Suprapubic skin (tissue), 4 donors: Measurements from ENCODE around the gene FSTL3. TPM values are rescaled to one million over a fixed set of nuclear protein-coding genes. Genes with fewer than 3 reads are reported as not detected.
"Not testable (repeated sequence)": the region's sequence is repeated elsewhere in the genome, so short reads cannot be mapped to it uniquely, and the experiment has no call there.

Source experiments
- DNase-seq, 2 donors: peaks; one replicate each; pipeline ENCODE4 v3.0.0-alpha.2; 2019; ENCODE audit warnings: low spot score in 2 of 2
- H3K27ac ChIP-seq: fragments of 200-600 bp; sonication (generic); one replicate; pipeline ENCODE4 v1.5.1; 2019
- H3K27me3 ChIP-seq: fragments of 200-600 bp; sonication (generic); one replicate; pipeline ENCODE4 v1.5.1; 2019
- H3K36me3 ChIP-seq: fragments of 200-600 bp; sonication (generic); one replicate; pipeline ENCODE4 v1.5.1; 2019
- H3K4me1 ChIP-seq: fragments of 200-600 bp; sonication (generic); one replicate; pipeline ENCODE4 v1.5.1; 2019
- H3K4me3 ChIP-seq: fragments of 200-600 bp; sonication (generic); one replicate; pipeline ENCODE4 v1.5.1; 2019; ENCODE audit warnings: mild to moderate bottlenecking
- H3K9me3 ChIP-seq: fragments of 200-600 bp; sonication (generic); one replicate; pipeline ENCODE4 v1.5.1; 2019
- EP300 ChIP-seq: sonication (generic); formaldehyde crosslinking; IDR thresholded peaks from one replicate; pipeline ENCODE4 v1.6.1; 2017; ENCODE audit warnings: antibody characterized with exemption
- POLR2A ChIP-seq, 2 donors: fragments of 450-650 bp; IDR thresholded peaks; one replicate each; pipeline ENCODE4 v1.6.1; 2017; ENCODE audit warnings: antibody characterized with exemption in 2 of 2, mild to moderate bottlenecking in 2 of 2, moderate library complexity in 2 of 2
- POLR2AphosphoS5 ChIP-seq, 3 donors: sonication (generic); formaldehyde crosslinking; IDR thresholded peaks; one replicate each; pipeline ENCODE4 v1.6.1; 2017; ENCODE audit warnings: antibody characterized with exemption in 3 of 3
- WGBS: methylation state at CpG from one replicate; pipeline ENCODE4 v1.1.5; 2018; 5-methylcytosine and 5-hydroxymethylcytosine counted together
- total RNA-seq, 4 donors: library from RNA; depleted of rRNA; stranded (reverse); fragments of >200 nt; gene quantifications; one replicate each; pipeline ENCODE4 v1.1.0, GENCODE V29; 2016
- TF ChIP-seq, protein P1 (sequence below), 2 donors: fragments of 200-600 bp in 1 of 2; fragments of 450-650 bp in 1 of 2; sonication (generic) in 1 of 2; IDR thresholded peaks; one replicate each; pipeline ENCODE4 v1.5.1; 2016 to 2019; ENCODE audit warnings: antibody characterized with exemption in 2 of 2, mild to moderate bottlenecking in 1 of 2, moderate library complexity in 1 of 2

FSTL3 gene
- total RNA-seq, 4 donors from 2014 or later = 19.6 to 61.4 (median 59.0) TPM

DNA sequence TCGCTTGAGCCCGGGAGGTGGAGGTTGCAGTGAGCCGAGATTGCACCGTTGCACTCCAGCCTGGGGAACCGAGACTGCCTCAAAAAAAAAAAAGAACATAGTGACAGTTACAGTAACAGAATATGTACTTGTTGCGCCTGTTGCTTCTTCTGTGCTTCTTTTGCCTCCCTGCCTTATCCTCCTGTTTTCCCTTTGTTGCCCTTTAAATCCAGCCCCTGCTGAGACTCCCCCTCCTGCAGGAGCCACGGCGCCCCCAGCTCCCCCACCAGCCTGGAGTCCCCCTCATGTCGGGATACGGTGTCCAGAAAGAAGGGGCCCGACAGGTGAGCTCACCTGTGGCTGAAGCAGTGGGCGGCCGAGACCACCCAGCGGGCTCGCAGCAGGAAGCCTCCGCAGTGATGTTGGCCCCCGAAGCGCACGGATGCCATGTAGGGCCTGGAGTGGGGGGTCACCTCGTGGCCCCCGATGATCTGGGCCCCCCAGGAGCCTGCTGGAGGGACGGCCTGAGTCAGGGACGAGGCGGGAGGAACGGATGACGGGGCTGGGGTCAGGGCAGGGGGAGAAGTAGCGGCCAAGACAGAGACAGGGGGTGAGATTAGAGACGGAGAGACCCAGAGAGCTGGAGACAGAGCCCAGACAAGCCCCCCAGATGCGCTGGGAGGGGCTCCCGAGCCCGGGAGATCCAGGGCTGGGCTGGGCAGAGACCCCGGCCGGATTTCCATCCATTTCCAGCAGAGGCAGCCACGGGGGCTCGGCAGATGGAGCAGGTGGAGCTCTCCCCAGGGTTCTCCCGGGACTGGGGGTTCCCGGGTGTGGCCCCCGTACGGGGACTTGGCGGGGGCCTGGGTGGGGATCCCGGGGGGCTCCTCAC is 18.5 kb downstream of the FSTL3 start:
- H3K4me3 ChIP-seq = no peak overlapping the region
- WGBS = 50% methylated on average over 19 of the region's 41 CpGs
- H3K4me1 ChIP-seq = no peaks in the 10 kb centered on the region
- H3K36me3 ChIP-seq = no peaks in the 10 kb centered on the region
- no peak overlapping the region for H3K27ac ChIP-seq
- DNase-seq = no peak
- peaks cover 13% of the 10 kb centered on the region for H3K27me3 ChIP-seq
- H3K9me3 ChIP-seq = no peaks in the 10 kb centered on the region
- no peak for TF ChIP-seq POLR2A (IDR thresholded peaks at IDR 0.05)
- TF ChIP-seq, protein P1, sequence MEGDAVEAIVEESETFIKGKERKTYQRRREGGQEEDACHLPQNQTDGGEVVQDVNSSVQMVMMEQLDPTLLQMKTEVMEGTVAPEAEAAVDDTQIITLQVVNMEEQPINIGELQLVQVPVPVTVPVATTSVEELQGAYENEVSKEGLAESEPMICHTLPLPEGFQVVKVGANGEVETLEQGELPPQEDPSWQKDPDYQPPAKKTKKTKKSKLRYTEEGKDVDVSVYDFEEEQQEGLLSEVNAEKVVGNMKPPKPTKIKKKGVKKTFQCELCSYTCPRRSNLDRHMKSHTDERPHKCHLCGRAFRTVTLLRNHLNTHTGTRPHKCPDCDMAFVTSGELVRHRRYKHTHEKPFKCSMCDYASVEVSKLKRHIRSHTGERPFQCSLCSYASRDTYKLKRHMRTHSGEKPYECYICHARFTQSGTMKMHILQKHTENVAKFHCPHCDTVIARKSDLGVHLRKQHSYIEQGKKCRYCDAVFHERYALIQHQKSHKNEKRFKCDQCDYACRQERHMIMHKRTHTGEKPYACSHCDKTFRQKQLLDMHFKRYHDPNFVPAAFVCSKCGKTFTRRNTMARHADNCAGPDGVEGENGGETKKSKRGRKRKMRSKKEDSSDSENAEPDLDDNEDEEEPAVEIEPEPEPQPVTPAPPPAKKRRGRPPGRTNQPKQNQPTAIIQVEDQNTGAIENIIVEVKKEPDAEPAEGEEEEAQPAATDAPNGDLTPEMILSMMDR (IDR thresholded peaks at IDR 0.05) = no peak
- TF ChIP-seq EP300 = no peak
- TF ChIP-seq POLR2AphosphoS5 (IDR thresholded peaks at IDR 0.05) = no peak

DNA sequence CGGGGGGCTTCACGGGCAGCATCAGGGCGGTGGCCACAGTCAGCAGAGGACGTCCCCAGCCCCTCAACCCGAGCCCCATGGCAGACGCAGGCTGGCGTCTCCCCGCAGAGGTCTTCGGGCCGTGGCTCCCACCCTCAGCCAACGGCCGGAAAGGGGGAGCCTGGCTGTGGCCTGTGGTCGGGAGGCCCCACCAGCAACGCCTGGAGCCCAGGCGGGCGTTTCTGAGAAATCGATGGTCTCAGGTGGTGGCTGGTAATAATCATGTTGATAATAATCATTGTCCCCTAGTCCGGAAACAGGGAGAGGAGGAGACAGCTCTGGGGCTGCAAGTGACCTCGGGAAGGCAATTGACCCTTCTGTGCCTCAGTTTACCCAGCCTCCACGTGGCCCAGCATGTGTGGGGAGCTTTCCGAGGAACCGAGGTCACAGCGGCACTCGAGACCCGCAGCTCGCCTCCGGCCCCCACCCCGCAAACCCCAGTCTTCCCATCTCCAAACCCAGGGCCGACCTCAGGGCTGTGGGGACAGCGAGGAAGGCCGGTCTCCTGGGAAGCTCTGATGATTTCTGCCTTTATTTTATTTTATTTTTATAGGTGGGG is 19.3 kb downstream of the FSTL3 start, which contains the start of gene PRSS57:
TSS of gene PRSS57 (minus strand) at position 101 of the 598 bp plus-strand sequence. CDS start at position 79, 22 bp downstream.
- Histone ChIP-seq H3K9me3 (no peaks in the 10 kb centered on the region), H3K27me3 (peaks cover 13% of the 10 kb centered on the region), H3K27ac (no peak within 1 kb of the TSS), H3K4me3 (no peak within 1 kb of the TSS), H3K4me1 (no peaks in the 10 kb centered on the region), H3K36me3 (no peaks in the 10 kb centered on the region)
- DNase-seq = no peak
- WGBS = 74% methylated on average over 13 of the region's 31 CpGs
- TF ChIP-seq EP300 (no peak), POLR2AphosphoS5 (IDR thresholded peaks at IDR 0.05) (no peak), POLR2A (IDR thresholded peaks at IDR 0.05) (no peak)
- TF ChIP-seq, protein P1 (IDR thresholded peaks at IDR 0.05) = no peak

DNA sequence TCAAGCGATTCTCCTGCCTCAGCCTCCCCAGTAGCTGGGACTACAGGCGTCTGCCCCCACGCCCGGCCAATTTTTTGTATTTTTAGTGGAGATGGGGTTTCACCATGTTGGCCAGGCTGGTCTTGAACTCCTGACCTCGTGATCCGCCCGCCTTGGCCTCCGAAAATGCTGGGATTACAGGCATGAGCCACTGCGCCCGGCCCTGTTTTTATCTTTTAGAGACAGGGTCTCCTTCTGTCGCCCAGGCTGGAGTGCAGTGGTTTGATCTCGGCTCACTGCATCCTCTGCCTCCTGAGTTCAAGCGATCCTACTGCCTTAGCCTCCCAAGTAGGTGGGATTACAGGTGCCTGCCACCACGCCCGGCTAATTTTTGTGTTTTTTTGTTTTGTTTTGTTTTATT is 22.3 kb downstream of the FSTL3 start:
- not testable (repeated sequence) for H3K4me3 ChIP-seq, H3K27ac ChIP-seq, H3K9me3 ChIP-seq, DNase-seq, H3K4me1 ChIP-seq, H3K36me3 ChIP-seq
- WGBS = 92% methylated on average over 15 of the region's 15 CpGs
- peaks cover 13% of the 10 kb centered on the region for H3K27me3 ChIP-seq

DNA sequence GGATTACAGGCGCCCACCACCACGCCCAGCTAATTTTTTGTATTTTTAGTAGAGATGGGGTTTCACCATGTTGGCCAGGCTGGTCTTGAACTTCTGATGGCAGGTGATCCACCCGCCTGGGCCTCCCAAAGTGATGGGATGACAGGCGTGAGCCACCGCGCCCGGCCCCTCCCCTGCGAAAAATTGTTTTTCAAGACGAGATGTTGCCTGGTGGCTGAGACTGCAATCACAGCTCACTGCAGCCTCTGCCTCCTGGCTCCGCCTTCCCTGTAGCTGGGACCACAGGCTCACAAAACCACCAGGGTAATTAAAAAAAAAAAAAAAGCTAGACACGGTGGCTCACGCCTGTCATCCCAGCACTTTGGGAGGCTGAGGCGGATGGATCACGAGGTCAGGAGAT is 23.7 kb downstream of the FSTL3 start:
- not testable (repeated sequence) for H3K4me3 ChIP-seq, H3K9me3 ChIP-seq, H3K27ac ChIP-seq, H3K36me3 ChIP-seq, DNase-seq
- WGBS = 78% methylated on average over 14 of the region's 14 CpGs
- peaks cover 12% of the 10 kb centered on the region for H3K27me3 ChIP-seq
- H3K4me1 ChIP-seq = peaks cover 13% of the 10 kb centered on the region

DNA sequence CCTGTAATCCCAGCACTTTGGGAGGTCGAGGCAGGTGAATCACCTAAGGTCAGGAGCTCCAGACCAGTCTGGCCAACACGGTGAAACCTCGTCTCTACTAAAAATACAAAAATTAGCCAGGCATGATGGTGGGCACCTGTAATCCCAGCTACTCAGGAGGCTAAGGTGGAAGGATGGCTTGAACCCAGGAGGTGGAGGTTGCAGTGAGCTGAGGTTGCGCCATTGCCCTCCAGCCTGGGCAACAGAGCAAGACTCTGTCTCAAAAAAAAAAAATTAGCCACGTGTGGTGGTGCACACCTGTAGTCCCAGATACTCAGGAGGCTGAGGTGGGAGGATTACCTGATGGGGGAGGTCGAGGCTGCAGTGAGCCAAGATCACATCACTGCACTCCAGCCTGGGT is 26.7 kb downstream of the FSTL3 start:
- H3K27ac ChIP-seq, H3K4me3 ChIP-seq, H3K9me3 ChIP-seq, DNase-seq, H3K36me3 ChIP-seq, H3K27me3 ChIP-seq: not testable (repeated sequence)
- 83% methylated on average over 6 of the region's 6 CpGs for WGBS
- peaks cover 17% of the 10 kb centered on the region for H3K4me1 ChIP-seq

DNA sequence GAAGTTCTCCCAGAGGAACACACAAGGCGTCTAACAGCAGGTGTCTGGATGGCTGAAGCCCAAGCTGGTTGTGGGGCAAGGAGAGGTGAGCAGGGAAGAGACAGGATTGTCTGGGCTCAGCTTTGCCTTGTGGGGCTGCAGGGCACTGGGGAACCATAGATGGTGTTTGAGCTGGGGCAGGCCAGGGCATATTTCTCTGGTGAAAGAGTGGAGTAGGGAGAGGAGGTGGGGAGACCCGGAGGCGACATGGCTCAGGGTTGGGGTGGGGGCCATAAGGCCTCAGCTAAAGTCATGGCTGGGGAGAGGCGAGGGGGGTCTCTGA is 27.1 kb downstream of the FSTL3 start:
- Histone ChIP-seq H3K4me3 (peak overlapping the region; percentile 11), H3K27me3 (no peaks in the 10 kb centered on the region), H3K9me3 (no peaks in the 10 kb centered on the region), H3K27ac (no peak overlapping the region), H3K36me3 (no peaks in the 10 kb centered on the region), H3K4me1 (peaks cover 21% of the 10 kb centered on the region)
- no peak for TF ChIP-seq POLR2AphosphoS5 (IDR thresholded peaks at IDR 0.05)
- TF ChIP-seq POLR2A (IDR thresholded peaks at IDR 0.05) = no peak
- TF ChIP-seq, protein P1 (IDR thresholded peaks at IDR 0.05) = no peak
- TF ChIP-seq EP300 = no peak
- WGBS = 26% methylated on average over 4 of the region's 4 CpGs
- no peak for DNase-seq
